Activated CD8-positive, alpha-beta memory T cell treated with anti-CD3 and anti-CD28 coated beads, Interleukin-2, amount 50 U/mL, for 24 hours (primary cell): ENCODE results near the gene ZSCAN30.
"Not testable (repeated sequence)": the region's sequence is repeated elsewhere in the genome, so short reads cannot be mapped to it uniquely, and the experiment has no call there.

Source experiments
- DNase-seq: peaks from one replicate; pipeline ENCODE4 v3.0.0-alpha.2; 2020; ENCODE audit errors: extremely low read depth

The ZSCAN30 gene

GRCh38 chr18:35236571-35237363 lies 53.3 kb downstream of the ZSCAN30 start:
- no peak for DNase-seq

- peak; percentile 47 for DNase-seq
Observed at GRCh38 chr18:35231052-35231451, 59.0 kb downstream of the ZSCAN30 start.

- no peak for DNase-seq
Observed at GRCh38 chr18:35227254-35227653, 62.8 kb downstream of the ZSCAN30 start.

GRCh38 chr18:35223797-35224196 lies 66.2 kb downstream of the ZSCAN30 start:
- DNase-seq, result no peak

GRCh38 chr18:35220424-35220823 lies 69.6 kb downstream of the ZSCAN30 start:
- no peak for DNase-seq

GRCh38 chr18:35219331-35219730 lies 70.7 kb downstream of the ZSCAN30 start:
- not testable (repeated sequence) for DNase-seq

GRCh38 chr18:35216611-35217010 lies 73.4 kb downstream of the ZSCAN30 start:
- not testable (repeated sequence) for DNase-seq

- no peak for DNase-seq
Observed at GRCh38 chr18:35215026-35215425, 75.0 kb downstream of the ZSCAN30 start.

GRCh38 chr18:35205746-35206458 lies 84.1 kb downstream of the ZSCAN30 start:
- not testable (repeated sequence) for DNase-seq

- DNase-seq, result no peak
Observed at GRCh38 chr18:35205199-35205712, 84.8 kb downstream of the ZSCAN30 start.

GRCh38 chr18:35203067-35203466 lies 87.0 kb downstream of the ZSCAN30 start:
- no peak for DNase-seq

- DNase-seq, result no peak
Observed at GRCh38 chr18:35201256-35201931, 88.6 kb downstream of the ZSCAN30 start.
